GOT3 (cell line): ENCODE measurements around the gene RING1.
"Not testable (repeated sequence)": the region's sequence is repeated elsewhere in the genome, so short reads cannot be mapped to it uniquely, and the experiment has no call there.

ENCODE experiments used
- DNase-seq: peaks from one replicate; lab custom pipeline; 2025; ENCODE audit warnings: mixed read lengths; lab: John Stamatoyannopoulos, UW

The RING1 gene

DNA sequence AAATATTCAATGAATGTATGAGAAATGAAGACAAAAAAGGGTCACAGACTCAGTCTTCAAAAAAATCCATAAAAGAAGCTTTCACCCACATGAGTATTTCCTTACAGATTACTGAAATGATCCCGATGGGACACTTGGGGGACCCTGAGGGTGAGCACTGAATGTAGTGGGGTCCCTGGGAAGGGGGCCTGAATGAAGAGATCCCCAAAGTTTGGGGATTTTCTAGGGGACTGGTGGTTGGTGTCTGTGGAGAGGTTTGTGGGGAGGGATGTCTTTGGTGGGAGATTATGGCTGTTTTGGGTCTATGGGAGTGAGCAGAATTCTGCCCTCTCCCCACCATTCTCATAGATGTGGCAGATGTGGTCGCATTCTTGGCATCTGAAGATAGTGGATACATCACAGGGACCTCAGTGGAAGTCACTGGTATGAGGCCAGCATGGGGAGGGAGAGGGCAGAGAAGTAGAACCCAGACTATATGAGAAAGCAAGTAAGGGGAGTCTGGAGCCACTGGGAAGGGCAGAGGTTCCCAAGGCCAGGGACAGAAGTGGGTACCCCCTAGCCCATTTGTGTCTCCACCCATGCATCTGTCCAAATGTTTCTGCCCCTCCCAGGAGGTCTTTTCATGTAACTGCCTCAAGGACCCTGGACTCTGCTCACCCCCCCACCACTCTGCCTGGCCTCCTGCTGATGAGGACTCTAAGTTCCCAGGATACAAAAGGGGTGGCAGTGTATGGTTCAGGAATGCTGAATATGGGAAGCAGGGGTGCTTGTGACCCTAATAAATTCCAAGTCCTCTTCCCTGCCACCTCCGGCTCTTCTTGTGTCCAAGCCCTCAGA, 2.1 kb upstream of the RING1 start:
- DNase-seq, result no peak

DNA sequence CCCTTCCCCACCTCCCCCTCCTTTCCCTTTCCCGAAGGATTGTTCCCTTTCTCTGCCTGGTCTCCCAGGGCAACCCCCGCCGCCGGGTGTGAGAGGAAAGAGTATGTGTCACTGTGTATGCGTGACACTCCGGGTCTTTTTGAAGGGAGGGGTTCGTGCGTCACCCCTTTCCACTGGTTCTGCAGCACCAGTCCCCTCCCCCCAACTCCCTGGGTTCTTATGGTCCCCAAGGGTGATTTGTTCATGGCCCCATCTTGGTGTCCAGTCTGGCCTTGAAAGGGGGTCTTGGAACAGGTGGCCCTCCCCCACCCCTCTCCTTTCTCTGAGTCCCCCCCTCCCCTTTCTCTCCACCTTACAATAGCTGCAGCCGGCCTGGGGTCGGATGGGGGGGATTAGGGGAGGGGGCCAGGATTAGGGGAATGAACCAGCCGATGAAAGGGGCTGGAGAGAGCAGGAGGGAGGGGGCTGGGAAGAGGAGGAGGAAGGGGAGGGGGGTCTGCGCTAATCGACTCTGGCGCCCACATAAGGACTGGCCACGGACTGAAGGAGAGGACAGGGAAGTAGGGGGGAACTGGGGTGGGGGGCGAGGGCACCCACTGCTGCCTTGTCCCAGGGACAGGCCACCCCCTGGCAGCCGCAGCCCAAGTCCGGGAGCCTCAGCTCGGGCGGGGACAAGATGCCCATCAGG, 1.3 kb upstream of the RING1 start:
- DNase-seq, result no peak

DNA sequence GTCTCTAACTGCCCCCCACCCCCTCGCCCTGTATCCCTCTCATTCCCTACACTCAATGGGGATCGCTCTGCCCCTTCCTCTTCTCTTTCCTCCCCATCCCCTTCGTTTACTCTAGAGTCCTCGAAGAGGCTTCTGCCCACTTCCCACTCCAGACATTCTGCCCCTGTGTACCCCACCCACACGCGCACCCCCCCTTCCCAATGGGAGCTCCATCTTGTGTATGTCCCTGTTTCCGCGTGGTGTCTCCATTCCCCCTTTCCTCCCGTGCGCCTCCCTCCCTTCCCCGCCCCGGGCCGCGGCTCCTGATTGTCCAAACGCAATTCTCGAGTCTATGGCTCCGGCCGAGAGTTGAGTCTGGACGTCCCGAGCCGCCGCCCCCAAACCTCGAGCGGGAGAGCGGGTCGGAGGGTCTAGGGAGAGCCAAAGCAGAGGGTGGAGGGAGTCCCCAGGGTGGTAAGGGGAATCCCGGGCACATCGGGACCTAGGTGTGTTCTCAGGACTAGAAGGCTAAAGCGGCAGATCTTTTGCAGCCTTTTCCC, 679 bp upstream of the RING1 start:
- no peak for DNase-seq

DNA sequence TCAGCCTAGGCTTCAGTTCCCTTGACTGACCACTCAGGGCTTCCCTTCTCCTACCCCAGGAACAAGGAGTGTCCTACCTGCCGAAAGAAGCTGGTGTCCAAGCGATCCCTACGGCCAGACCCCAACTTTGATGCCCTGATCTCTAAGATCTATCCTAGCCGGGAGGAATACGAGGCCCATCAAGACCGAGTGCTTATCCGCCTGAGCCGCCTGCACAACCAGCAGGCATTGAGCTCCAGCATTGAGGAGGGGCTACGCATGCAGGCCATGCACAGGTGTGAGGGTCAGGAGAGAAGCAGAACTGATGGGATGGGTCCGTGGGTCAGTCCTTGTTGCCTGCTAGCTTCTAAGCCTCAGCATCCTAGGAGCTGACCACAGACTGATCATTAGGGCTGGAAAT, 1.6 kb downstream of the RING1 start:
- DNase-seq, result no peak

DNA sequence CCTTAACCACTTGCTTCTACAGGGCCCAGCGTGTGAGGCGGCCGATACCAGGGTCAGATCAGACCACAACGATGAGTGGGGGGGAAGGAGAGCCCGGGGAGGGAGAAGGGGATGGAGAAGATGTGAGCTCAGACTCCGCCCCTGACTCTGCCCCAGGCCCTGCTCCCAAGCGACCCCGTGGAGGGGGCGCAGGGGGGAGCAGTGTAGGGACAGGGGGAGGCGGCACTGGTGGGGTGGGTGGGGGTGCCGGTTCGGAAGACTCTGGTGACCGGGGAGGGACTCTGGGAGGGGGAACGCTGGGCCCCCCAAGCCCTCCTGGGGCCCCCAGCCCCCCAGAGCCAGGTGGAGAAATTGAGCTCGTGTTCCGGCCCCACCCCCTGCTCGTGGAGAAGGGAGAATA, 2.8 kb downstream of the RING1 start:
- no peak for DNase-seq

DNA sequence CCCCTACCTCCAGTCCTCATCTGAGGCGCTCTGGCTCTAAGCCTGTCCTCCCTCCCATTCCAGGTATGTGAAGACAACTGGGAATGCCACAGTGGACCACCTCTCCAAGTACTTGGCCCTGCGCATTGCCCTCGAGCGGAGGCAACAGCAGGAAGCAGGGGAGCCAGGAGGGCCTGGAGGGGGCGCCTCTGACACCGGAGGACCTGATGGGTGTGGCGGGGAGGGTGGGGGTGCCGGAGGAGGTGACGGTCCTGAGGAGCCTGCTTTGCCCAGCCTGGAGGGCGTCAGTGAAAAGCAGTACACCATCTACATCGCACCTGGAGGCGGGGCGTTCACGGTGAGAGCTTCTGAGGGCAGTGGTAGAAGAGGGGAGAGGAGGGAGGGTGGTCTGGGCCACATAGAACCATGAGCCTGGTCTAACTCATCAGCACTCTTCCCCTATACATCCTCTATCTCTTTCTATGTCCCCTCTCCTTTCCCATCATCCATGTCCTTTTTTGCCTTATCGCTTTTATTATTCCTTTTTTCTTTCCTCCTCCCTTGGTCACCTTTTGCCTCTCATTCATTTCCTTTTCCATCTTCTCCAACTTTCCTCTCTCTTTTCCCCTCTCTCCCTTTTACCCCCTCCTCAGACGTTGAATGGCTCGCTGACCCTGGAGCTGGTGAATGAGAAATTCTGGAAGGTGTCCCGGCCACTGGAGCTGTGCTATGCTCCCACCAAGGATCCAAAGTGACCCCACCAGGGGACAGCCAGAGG, 3.5 kb downstream of the RING1 start:
- DNase-seq, result no peak

DNA sequence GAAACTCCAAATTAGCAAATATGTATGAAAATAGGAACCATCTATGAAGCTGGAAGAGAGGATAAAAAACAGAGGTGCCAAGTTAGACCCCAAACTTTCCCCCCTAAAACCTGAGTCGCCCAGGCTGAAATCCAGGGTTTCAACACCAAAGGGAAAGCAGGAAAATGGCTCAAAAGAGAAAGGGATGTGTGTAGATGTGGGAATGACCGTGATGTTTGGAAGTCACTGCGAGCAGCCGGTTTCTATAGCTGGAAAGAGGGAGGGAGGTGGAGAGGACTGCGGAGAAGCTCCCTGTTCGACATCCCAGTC, 4.5 kb downstream of the RING1 start:
- DNase-seq, result no peak

DNA sequence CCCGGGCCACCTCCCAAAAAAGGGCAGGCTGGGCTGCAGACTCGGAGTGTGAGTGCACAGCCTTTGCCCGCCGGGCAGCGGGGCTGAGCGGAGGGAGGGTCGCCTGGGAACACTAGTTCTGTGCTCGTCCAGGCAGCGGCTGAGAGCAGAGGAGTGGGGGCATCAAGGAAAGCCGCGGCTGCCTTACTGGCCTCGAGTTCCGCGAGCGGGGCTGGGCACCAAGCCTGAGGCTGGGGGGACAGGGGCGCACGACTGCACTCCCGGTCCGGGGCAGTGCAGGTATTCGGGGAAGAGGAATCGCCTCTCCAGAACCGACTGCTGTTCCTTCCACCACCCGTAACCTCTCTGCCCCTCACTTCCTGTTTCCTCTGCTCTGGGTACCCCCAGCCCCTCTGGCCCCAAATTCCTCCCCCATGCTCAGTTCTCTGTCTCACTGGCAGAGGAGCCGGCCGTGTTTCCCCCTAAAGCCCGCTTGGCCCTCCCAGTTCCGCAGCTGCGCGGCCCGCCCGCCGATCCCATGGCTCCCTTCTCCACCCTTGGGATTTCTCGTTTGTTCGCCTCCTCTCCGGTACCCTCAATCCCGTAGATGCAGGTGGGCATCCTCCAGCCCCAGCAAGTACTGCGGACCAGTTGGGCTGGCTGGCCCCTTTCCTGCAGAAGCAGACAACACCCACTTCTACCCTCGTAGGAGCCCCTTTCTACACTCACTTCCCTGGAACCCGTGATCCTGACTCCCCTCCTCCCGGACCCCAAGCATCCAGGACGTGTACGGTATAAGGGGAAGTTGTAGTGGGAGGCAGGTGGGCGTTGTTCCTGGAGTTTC, 5.1 kb downstream of the RING1 start:
- no peak for DNase-seq

DNA sequence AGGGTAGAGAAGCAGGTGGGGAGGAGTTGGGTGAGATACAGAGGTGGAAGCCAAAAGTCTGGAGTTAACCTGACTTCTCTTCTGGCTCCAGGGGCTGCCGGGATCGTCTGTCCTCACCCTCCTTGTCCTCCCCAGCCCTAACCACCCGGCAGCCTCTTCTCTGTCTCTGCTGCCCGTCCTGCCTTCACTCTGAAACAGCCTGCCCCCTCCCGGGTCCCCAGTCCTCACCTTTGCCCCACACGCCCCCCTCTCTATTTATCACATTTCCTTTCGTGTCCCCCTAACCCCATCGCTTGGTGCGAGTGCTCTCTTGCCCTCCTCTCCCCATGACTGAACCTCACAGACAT, 5.7 kb downstream of the RING1 start:
- no peak for DNase-seq

DNA sequence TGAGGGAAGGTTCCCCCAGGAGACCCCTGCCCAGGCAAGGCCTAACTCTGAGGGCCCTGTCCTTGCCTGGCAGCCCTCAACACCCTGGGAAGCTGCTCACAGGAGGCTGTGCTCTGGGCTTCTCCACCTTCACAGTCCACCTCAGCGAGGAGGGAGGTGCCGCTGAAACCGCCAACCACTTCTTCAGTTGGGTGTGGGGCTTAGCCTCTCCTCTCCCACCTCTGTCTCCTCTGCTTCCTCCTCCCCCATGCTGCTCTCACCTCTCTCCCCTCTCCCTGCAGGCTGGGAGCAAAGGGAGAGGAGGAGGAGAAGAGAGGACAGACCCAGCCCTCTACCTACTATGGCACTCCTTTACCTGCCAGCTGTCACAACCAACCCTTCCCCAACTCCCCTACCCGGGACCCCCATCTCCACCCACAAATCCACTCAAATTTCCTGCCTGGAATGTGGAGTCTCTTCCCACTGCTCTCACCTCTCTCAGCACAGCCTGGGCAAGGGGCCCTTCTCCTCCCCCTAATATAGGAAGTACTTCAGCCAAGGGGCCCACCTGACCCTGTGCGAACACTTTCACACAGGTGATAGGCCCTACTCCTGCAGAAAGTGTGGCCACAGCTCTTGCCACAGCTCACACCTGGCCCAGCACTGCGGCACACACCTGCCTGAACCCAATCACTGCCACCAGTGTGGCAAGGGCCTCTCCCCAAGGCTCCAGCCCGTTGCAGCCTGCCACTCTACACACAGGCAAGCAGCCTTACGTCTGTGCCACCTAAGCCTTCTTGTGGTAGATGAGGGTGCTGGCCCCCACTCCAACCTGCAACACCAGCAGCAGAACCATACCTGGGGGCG, 7.2 kb downstream of the RING1 start:
- DNase-seq, result no peak

DNA sequence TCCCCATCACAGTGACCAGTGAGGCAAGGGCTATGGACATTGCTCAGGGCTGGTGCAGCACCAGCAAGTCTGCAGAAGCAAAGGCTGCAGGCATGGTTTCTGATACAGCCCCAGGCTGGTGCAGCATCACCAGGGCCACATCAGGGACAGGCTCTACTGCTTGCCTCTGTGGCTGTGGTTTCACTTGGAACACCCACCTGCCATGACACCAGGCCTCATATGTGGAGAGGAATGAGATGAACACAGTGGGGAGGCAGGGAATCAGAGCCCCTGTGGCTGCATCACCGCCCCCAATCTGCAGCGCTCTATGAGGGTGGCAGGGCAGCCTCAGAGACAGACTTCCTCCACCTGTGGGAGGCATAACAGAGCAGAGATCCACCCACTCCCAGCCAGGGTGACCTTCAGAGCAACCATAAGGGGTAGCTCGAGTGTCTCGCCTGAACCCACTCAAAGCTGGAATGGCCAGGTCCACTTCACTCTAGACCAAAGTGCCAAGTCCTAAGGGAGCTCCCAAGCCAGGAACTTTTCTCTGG, 7.9 kb downstream of the RING1 start:
- no peak for DNase-seq

DNA sequence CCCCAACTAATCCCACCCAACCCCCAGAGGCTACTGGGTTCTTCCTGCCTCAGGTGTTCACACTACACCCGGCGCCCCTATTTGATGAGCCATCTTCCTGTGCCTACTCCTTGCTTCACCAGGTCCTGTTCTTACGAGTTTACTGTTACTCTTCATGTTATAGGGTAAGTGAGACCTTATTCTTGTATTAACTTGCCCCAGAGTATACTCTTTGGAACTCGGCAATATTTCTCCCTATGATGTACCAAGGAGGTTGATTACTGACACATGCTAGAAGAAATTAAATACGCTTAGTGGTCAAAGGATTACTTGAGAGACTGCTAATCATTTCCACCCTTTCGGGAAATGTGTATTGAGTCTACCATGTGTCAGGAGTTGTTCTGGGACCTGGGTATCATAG, 8.9 kb downstream of the RING1 start:
- DNase-seq, result no peak

DNA sequence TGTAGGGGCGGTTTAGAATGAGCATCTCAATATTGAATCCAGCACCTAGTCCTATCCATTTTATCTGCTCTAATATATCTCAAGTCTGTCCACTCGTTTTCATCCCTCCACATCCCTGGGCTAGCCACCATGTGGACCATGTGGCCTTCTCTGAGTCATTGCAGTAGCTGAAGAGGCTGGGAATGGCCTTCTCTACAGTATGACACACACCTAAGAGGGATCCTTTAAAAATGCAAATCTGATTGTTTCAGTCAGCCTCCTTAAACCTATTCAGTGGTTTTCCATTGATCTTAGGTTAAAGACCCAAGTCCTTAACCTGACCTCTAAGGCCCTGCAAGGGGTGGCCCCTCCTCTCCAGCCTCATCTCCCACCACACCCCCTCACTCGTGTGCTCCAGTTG, 9.4 kb downstream of the RING1 start:
- no peak for DNase-seq

DNA sequence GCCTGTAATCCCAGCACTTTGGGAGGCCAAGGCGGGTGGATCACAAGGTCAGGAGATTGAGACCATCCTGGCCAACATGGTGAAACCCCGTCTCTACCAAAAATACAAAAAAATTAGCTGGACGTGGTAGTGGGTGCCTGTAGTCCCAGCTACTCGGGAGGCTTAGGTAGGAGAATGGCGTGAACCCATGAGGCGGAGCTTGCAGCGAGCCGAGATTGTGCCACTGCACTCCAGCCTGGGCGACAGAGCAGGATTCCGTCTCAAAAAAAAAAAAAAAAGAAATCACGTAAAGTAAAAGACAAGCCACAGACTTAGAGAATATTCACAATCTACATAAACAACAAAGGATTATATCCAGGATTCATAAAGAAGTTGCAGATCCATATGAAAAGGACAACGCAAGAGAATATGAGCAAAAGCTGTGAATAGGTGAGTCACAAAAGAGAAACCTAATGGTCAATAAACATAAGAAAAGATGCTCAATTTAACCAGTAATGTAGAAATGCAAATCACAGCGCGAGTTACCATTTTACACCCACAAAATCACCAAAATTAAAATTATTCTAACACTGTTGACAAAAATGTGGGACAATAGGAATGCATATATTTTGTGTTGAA, 18.3 kb downstream of the RING1 start:
- DNase-seq, result not testable (repeated sequence)

DNA sequence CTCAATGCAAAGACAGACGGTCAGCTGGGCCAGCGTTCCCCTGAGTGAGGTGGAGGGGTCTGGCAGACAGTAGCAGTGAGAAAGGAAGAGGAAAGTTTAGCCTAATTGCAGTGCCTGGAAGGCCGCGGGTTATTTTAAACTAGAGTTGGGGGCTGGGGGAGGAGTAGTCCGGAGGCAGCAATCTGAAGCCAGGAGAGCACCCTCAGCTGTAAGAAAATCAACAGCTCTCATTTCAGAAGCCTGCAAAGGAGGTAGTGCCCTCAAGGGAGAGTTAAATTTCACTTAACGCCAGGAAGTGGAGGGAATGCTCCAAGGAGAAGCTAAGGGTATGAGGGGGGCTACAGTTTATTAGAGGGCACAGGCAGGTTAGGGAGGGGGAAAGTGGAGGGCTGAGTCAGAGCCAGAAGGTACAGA, 26.9 kb downstream of the RING1 start:
- DNase-seq, result no peak

DNA sequence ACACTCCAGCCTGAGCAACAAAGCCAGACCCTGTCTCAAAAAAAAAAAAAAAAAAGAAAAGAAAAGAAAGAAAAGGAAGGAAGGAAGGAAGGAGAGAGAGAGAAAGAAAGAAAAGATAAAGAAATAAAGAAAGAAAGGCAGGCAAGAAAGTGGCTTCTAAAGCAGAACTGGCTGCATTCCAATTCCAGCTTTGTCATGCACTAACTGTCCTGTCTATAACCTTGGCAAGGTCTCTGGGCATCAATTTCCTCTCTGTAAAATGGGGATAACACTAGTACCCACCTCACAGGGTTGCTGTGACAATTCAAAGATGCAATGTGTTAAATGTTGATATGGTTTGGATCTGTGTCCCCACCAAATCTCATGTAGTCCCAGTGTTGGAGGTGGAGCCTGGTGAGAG, 28.0 kb downstream of the RING1 start:
- no peak for DNase-seq

DNA sequence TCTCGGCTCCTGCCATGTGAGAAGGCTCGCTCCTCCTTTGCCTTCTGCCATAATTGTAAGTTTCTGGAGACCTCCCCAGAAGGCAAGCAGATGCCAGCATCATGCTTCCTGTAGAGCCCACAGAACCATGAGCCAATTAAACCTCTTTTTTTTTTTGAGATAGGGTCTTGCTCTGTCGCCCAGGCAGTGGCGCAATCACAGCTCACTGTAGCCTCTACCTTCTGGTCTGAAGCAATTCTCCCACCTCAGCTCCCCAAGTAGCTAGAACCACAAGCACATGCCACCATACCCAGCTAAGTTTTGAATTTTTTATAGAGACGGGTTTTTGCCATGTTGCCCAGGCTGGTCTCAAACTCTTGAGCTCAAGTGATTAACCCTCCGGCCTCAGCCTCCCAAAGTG, 28.6 kb downstream of the RING1 start:
- DNase-seq, result no peak

DNA sequence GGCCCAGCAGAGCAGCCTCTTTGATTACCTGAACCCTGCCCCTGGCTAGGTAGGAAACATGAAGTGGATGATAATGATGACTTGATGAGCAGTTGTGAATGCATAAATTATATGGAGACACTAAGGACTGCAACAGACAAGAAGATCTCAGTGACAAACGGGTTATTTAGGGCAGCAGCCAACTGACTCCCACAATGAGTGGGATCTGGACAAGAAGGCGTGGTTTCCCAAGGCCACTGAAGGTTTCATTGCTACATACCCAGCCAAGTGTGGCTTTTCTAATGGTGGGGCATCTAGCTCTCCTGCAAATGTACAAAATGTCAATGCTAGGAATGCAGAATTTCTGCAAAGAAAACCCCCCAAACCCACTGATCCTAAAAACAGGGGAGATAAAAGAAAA, 29.4 kb downstream of the RING1 start:
- no peak for DNase-seq

DNA sequence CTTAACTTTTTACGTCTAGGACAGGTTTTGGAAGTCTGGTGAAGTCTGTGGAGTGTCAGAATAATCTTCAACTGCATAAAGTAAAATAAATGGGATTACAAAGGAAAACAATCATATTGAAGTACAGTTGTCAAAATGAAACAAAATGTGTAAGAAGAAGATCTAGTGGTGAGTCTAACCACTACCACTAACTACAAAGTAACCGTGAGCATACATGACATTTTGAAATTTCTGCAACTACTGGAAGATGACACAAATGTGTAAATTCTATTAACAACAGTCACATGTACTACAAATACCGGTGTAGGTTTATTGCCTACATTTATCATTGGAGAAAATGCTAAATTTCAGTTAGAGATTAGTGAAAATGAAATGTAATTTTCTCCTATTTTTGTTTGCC, 33.7 kb downstream of the RING1 start:
- no peak for DNase-seq

DNA sequence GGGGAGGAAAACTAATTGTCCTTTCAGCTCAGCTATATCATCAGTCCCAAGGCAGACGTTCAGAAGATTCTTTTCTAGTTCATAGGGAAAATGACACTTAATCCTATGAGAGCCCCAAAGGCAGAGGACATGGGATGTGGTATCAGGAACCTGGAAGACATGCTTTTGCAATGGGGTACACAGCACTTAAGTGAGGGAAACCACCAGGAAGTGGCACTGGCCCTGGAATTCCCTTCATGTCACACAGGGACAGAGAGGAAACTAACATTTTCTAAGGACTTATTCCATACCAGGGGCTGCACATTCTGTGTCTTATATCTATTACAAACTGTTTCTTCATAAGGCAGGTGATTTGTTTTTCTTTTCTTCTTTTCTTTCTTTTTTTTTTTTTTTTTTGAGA, 35.2 kb downstream of the RING1 start:
- DNase-seq, result no peak
